ENCODE results near the gene RAF1. TPM values are rescaled to one million over a fixed set of nuclear protein-coding genes. Genes with fewer than 3 reads are reported as not detected.

Gene RAF1
- total and polyA plus RNA-seq, 2 of the 8 experiments (the other 6 are each of a cell fraction or from before 2014, with no cell fraction given): 103 to 118 TPM

DNA sequence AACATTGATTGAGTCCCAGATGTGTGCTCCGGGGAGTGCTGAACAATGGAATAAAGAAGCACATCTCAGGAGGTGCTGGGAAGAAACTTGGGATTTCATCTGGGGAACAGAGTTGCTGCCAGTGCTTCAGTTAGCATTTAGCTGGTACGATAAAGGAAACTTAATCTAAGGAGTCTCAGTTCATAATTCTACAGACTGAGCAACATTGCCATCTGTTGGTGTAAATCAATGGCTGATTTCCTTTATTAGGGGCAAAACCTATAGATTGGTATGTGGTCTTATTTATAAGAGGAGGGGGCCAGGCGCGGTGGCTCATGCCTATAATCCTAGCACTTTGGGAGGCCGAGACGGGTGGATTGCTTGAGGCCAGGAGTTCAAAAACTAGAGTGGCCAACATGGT, 127.5 kb downstream of the RAF1 start:
- Histone ChIP-seq H3K18ac (ENCODE audit: extremely low read depth, low read length) (no peak overlapping the region), H3K23me2 (ENCODE audit: low read depth, low read length) (no peaks in the 10 kb centered on the region), H2BK20ac (ENCODE audit: low read length) (no peak overlapping the region), H4K8ac (ENCODE audit: extremely low read depth, insufficient read depth, low read length) (no peak overlapping the region), H3K4ac (replicated peaks; ENCODE audit: insufficient read length, low read depth, low read length) (no peak overlapping the region), H2BK12ac (ENCODE audit: low read depth, low read length) (no peak overlapping the region), H2BK5ac (ENCODE audit: low read depth, low read length) (no peak overlapping the region), H3K27ac (ENCODE audit: low read depth, low read length) (no peak overlapping the region), H4K91ac (replicated peaks; ENCODE audit: insufficient read length, low read length) (no peak overlapping the region), H2AK5ac (ENCODE audit: low read depth, low read length) (no peak overlapping the region), H3K4me2 (ENCODE audit: insufficient read depth in 1 of 2, low read depth in 2 of 2, low read length in 2 of 2) (no peak overlapping the region), H3K56ac (replicated peaks; ENCODE audit: insufficient read length, low read depth, low read length) (no peak overlapping the region), H3K9me3 (ENCODE audit: insufficient read depth in 2 of 2, low read depth in 1 of 2, low read length in 1 of 2) (no peaks in the 10 kb centered on the region), H3K79me2 (ENCODE audit: control insufficient read depth in 1 of 2, insufficient read depth in 2 of 2, low read length in 2 of 2) (no peaks in the 10 kb centered on the region), H4K5ac (ENCODE audit: insufficient read length, low read depth, low read length) (no peak overlapping the region), H3K23ac (ENCODE audit: insufficient read length) (no peak overlapping the region), H3K14ac (ENCODE audit: insufficient read length) (no peak overlapping the region), H3K4me3 (ENCODE audit: extremely low read depth in 1 of 4, insufficient read depth in 2 of 4, low read depth in 3 of 4, low read length in 4 of 4) (no peak overlapping the region), H4K20me1 (replicated peaks in 1 of 2; ENCODE audit: control insufficient read depth in 1 of 2, insufficient read depth in 2 of 2, low read length in 2 of 2) (no peaks in the 10 kb centered on the region), H3K36me3 (ENCODE audit: control insufficient read depth in 2 of 4, insufficient read depth in 4 of 4, low read length in 3 of 4) (peaks cover 3 to 24% (median 8%) of the 10 kb centered on the region in 4 experiments; a peak in 5 of 8 replicates), H3K79me1 (ENCODE audit: low read depth, low read length) (no peaks in the 10 kb centered on the region), H2AFZ (ENCODE audit: low read length) (no peak overlapping the region), H3K9ac (replicated peaks in 1 of 4; ENCODE audit: extremely low read depth in 1 of 4, low read depth in 3 of 4, low read length in 3 of 4) (no peak overlapping the region), H2BK15ac (ENCODE audit: low read length) (no peak overlapping the region), H3K27me3 (replicated peaks in 1 of 4; ENCODE audit: control insufficient read depth in 3 of 4, extremely low read depth in 1 of 4, insufficient read depth in 3 of 4, low read length in 3 of 4) (no peaks in the 10 kb centered on the region), H2BK120ac (replicated peaks; ENCODE audit: low read depth, low read length) (no peak overlapping the region), H3K4me1 (replicated peaks in 1 of 4; ENCODE audit: control insufficient read depth in 3 of 4, insufficient read depth in 4 of 4, low read length in 3 of 4) (no peaks in the 10 kb centered on the region)
- POLR2A ChIA-PET (ENCODE audit: partially characterized antibody): no interaction called here
- TF ChIP-seq CREB1 (IDR thresholded peaks at IDR 0.05) (no peak), RAD21 (IDR thresholded peaks at IDR 0.05 in 1 of 2, conservative IDR thresholded peaks at IDR 0.05 in 1 of 2; ENCODE audit: low read depth in 2 of 2, low read length in 2 of 2) (0 out of 4 replicates have a peak, but pooled peaks of 1 of the 2 experiments have one; percentile 11)
- 95% methylated on average over 6 of the region's 6 CpGs; no CpG with 5 or more reads in 1 of the 2 experiments for WGBS, 2 experiments (ENCODE audit: extremely low coverage in 1 of 2, insufficient coverage in 1 of 2, insufficient read length in 1 of 2, insufficient replicate concordance in 2 of 2, low coverage in 1 of 2, low lambda C conversion rate in 2 of 2, missing lambda C conversion rate in 1 of 2)
- CTCF ChIA-PET (ENCODE audit: partially characterized antibody): interaction anchor here (0.8 to 1.5 kb wide), 4 partner anchors 10 to 401 kb away, joined by 3 to 4 read pairs (median 4); no protein-coding TSS in a partner anchor
- no peak for FAIRE-seq
- no peak for DNase-seq (ENCODE audit: low read depth in 1 of 2, low spot score in 2 of 2)

Small RNA genes within 50 kb of the gene (small RNA-seq; reads per million reads assigned to genes)
- gene CRIP1P1 (ENCODE audit: insufficient read depth) (not detected), gene RF00017 (ENCODE audit: insufficient read depth) (not detected)

Other genes with a start within 250 kb of the RAF1 start
- gene TSEN2, start 179.6 kb downstream of the RAF1 start, total RNA-seq (2021; fragmentation: NEBNext Ultra II Directional; extraction: Animal tissue kit (Norgen Biotek cat#: 25700)): 22.4 and 22.6 TPM in 2 replicates
- 15.1 and 16.1 TPM in 2 replicates for gene TSEN2, start 179.6 kb downstream of the RAF1 start, polyA plus RNA-seq (2011; rRNA removed)
- gene MKRN2OS, start 118.6 kb downstream of the RAF1 start, total RNA-seq (2021; fragmentation: NEBNext Ultra II Directional; extraction: Animal tissue kit (Norgen Biotek cat#: 25700)): 0.41 TPM in 1 of 2 replicates, not detected in the other
- gene MKRN2OS, start 118.6 kb downstream of the RAF1 start, polyA plus RNA-seq (2011; rRNA removed): 0.15 and 0.17 TPM in 2 replicates
- gene MKRN2, start 107.0 kb downstream of the RAF1 start, total RNA-seq (2021; fragmentation: NEBNext Ultra II Directional; extraction: Animal tissue kit (Norgen Biotek cat#: 25700)): 17.6 and 17.8 TPM in 2 replicates
- 15.3 and 17.4 TPM in 2 replicates for gene MKRN2, start 107.0 kb downstream of the RAF1 start, polyA plus RNA-seq (2011; rRNA removed)
- gene TMEM40, start 95.1 kb upstream of the RAF1 start, total RNA-seq (2021; fragmentation: NEBNext Ultra II Directional; extraction: Animal tissue kit (Norgen Biotek cat#: 25700)): not detected in 2 replicates
- gene TMEM40, start 95.1 kb upstream of the RAF1 start, polyA plus RNA-seq (2011; rRNA removed): 0.11 and 0.18 TPM in 2 replicates
- 8.7 and 11.2 TPM in 2 replicates for gene CAND2, start 132.6 kb upstream of the RAF1 start, total RNA-seq (2021; fragmentation: NEBNext Ultra II Directional; extraction: Animal tissue kit (Norgen Biotek cat#: 25700))
- gene CAND2, start 132.6 kb upstream of the RAF1 start, polyA plus RNA-seq (2011; rRNA removed): 8.7 and 12.0 TPM in 2 replicates
- 1,954 and 2,043 TPM in 2 replicates for gene RPL32, start 177.4 kb upstream of the RAF1 start, total RNA-seq (2021; fragmentation: NEBNext Ultra II Directional; extraction: Animal tissue kit (Norgen Biotek cat#: 25700))
- 995 and 1,443 TPM in 2 replicates for gene RPL32, start 177.4 kb upstream of the RAF1 start, polyA plus RNA-seq (2011; rRNA removed)